ENCODE data around the gene AP4B1. TPM values are rescaled to one million over a fixed set of nuclear protein-coding genes. Genes with fewer than 3 reads are reported as not detected.

The AP4B1 gene
- total RNA-seq, 1 experiment from 2014 or later, result 14.2 TPM

GRCh38 chr1:113899111-113899510, 5.5 kb downstream of the AP4B1 start (continued):
- no peak for TF ChIP-seq FOXP1 (CRISPR knock-in tag; IDR thresholded peaks at IDR 0.05; ENCODE audit: borderline replicate concordance)
- TF ChIP-seq AFF4 (CRISPR knock-in tag; IDR thresholded peaks at IDR 0.05; ENCODE audit: borderline replicate concordance), result no peak
- no peak for TF ChIP-seq ZMAT4 (CRISPR knock-in tag; IDR thresholded peaks at IDR 0.05)
- no peak for TF ChIP-seq AR (CRISPR knock-in tag; IDR thresholded peaks at IDR 0.05)
- no peak for TF ChIP-seq ZNF671 (CRISPR knock-in tag; IDR thresholded peaks at IDR 0.05)
- no peak for TF ChIP-seq TEAD4 (CRISPR knock-in tag; IDR thresholded peaks at IDR 0.05)

- ChIA-PET CTCF (no interaction called here), POLR2A (no interaction called here)
- DNase-seq (ENCODE audit: low spot score), result no peak
- Mint-ChIP-seq H3K36me3 (peaks cover 25% of the 10 kb centered on the region), H3K27ac (0 out of 2 replicates have a peak overlapping the region, but pooled peaks have one; percentile 24), H3K4me1 (no peaks in the 10 kb centered on the region; the same call in 1 of the 2 replicates), H3K4me3 (no peak overlapping the region), H3K9me3 (no peaks in the 10 kb centered on the region), H3K27me3 (ENCODE audit: low read depth) (no peaks in the 10 kb centered on the region)
- no peak for ATAC-seq
- TF ChIP-seq ZBTB43 (CRISPR knock-in tag; IDR thresholded peaks at IDR 0.05), result no peak
Observed at GRCh38 chr1:113898241-113898814, 6.3 kb downstream of the AP4B1 start.

- TF ChIP-seq ZNF121 (CRISPR knock-in tag; IDR thresholded peaks at IDR 0.05), result no peak
- no peak for TF ChIP-seq GABPB1 (CRISPR knock-in tag; IDR thresholded peaks at IDR 0.05)
- no peak for TF ChIP-seq GRHL2 (CRISPR knock-in tag; IDR thresholded peaks at IDR 0.05; ENCODE audit: insufficient replicate concordance, severe bottlenecking)
- no peaks in the 10 kb centered on the region for H3K4me1 Mint-ChIP-seq
- DNase-seq (ENCODE audit: low spot score) (no peak), ATAC-seq (no peak)
- H3K36me3 Mint-ChIP-seq, result peaks cover 25% of the 10 kb centered on the region
- H3K4me3 Mint-ChIP-seq, result no peak overlapping the region
- H3K27ac Mint-ChIP-seq, result no peak overlapping the region
- ChIA-PET POLR2A (no interaction called here), CTCF (no interaction called here)
- no peaks in the 10 kb centered on the region for H3K9me3 Mint-ChIP-seq
- H3K27me3 Mint-ChIP-seq (ENCODE audit: low read depth), result no peaks in the 10 kb centered on the region
Observed at GRCh38 chr1:113895961-113896360, 8.6 kb downstream of the AP4B1 start.

GRCh38 chr1:113895098-113895497, 9.5 kb downstream of the AP4B1 start:
- ChIA-PET CTCF (no interaction called here), POLR2A (no interaction called here)
- Mint-ChIP-seq H3K36me3 (peaks cover 23% of the 10 kb centered on the region), H3K4me3 (no peak overlapping the region), H3K4me1 (no peaks in the 10 kb centered on the region), H3K27ac (no peak overlapping the region), H3K27me3 (ENCODE audit: low read depth) (no peaks in the 10 kb centered on the region), H3K9me3 (no peaks in the 10 kb centered on the region)
- DNase-seq (ENCODE audit: low spot score) (no peak), ATAC-seq (no peak)
- TF ChIP-seq JAZF1 (CRISPR knock-in tag; IDR thresholded peaks at IDR 0.05) (no peak), ATF1 (CRISPR knock-in tag; IDR thresholded peaks at IDR 0.05) (no peak)
